GM12865 (cell line): ENCODE measurements around the gene UNG.

ENCODE experiments used
- DNase-seq: peaks from one replicate; pipeline ENCODE4 v3.0.0; 2010; ENCODE audit warnings: low read depth
- H3K4me3 ChIP-seq: 2 replicates; pipeline ENCODE4 v1.5.1; 2011; ENCODE audit warnings: mild to moderate bottlenecking, low read depth, low read length, control low read depth
- TF ChIP-seq, protein P1 (sequence below): IDR thresholded peaks from 2 replicates; pipeline ENCODE4 v1.5.1; 2011; ENCODE audit warnings: low read length, control low read depth, low read depth, inconsistent platforms; ENCODE audit not compliant: insufficient read depth; ENCODE audit errors: missing control alignments

UNG gene

GRCh38 chr12:109056891-109057290 is 40.5 kb upstream of the UNG start:
- TF ChIP-seq, protein P1, sequence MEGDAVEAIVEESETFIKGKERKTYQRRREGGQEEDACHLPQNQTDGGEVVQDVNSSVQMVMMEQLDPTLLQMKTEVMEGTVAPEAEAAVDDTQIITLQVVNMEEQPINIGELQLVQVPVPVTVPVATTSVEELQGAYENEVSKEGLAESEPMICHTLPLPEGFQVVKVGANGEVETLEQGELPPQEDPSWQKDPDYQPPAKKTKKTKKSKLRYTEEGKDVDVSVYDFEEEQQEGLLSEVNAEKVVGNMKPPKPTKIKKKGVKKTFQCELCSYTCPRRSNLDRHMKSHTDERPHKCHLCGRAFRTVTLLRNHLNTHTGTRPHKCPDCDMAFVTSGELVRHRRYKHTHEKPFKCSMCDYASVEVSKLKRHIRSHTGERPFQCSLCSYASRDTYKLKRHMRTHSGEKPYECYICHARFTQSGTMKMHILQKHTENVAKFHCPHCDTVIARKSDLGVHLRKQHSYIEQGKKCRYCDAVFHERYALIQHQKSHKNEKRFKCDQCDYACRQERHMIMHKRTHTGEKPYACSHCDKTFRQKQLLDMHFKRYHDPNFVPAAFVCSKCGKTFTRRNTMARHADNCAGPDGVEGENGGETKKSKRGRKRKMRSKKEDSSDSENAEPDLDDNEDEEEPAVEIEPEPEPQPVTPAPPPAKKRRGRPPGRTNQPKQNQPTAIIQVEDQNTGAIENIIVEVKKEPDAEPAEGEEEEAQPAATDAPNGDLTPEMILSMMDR = no peak
- DNase-seq = no peak

GRCh38 chr12:109057376-109057775 is 40.0 kb upstream of the UNG start:
- DNase-seq = no peak
- H3K4me3 ChIP-seq = no peak overlapping the region
- TF ChIP-seq, protein P1 = no peak

More at GRCh38 chr12:109056891-109057290, 40.5 kb upstream of the UNG start:
- no peak overlapping the region for H3K4me3 ChIP-seq

GRCh38 chr12:109058773-109059172 is 38.6 kb upstream of the UNG start:
- DNase-seq = no peak
- TF ChIP-seq, protein P1 = no peak

DNA sequence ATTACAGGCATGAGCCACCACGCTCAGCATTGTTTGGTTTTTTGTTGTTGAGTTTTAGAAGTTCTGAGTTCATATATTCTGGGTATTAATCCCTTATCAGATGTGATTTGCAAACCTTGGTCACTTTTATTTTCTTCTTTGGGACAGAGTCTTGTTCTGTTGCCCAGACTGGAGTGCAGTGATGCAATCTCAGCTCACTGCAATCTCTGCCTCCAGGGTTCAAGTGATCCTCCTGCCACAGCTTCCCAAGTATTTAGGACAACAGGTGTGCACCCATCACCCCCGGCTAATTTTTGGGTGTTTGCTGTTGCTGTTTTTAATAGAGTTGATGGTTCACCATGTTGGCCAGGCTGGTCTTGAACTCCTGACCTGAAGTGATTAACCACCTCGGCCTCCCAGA is 33.3 kb upstream of the UNG start:
- TF ChIP-seq, protein P1 = no peak
- no peak for DNase-seq
- H3K4me3 ChIP-seq = no peak overlapping the region

More at GRCh38 chr12:109058773-109059172, 38.6 kb upstream of the UNG start:
- no peak overlapping the region for H3K4me3 ChIP-seq

GRCh38 chr12:109065154-109065852 is 32.1 kb upstream of the UNG start:
- no peak overlapping the region for H3K4me3 ChIP-seq
- TF ChIP-seq, protein P1 = no peak
- no peak for DNase-seq

- no peak overlapping the region for H3K4me3 ChIP-seq
Measured at GRCh38 chr12:109065853-109066193, 31.6 kb upstream of the UNG start.

More at GRCh38 chr12:109065853-109066193, 31.6 kb upstream of the UNG start:
- DNase-seq = no peak
- TF ChIP-seq, protein P1 = no peak
